Measurements from ENCODE around the gene TGFBR3L.
"Not testable (repeated sequence)": the region's sequence is repeated elsewhere in the genome, so short reads cannot be mapped to it uniquely, and the experiment has no call there.

TGFBR3L gene

GRCh38 chr19:7877249-7877836, 37.3 kb upstream of the TGFBR3L start:
- H3K4me3 ChIP-seq (ENCODE audit: low read length), result no peak overlapping the region
- no peak for DNase-seq (ENCODE audit: low read depth, low spot score)

GRCh38 chr19:7879111-7879807, 35.4 kb upstream of the TGFBR3L start:
- H3K4me3 ChIP-seq (ENCODE audit: low read length), result no peak overlapping the region
- DNase-seq (ENCODE audit: low read depth, low spot score), result no peak

GRCh38 chr19:7879836-7880235, 34.8 kb upstream of the TGFBR3L start:
- DNase-seq (ENCODE audit: low read depth, low spot score), result no peak
- no peak overlapping the region for H3K4me3 ChIP-seq (ENCODE audit: low read length)

- no peak overlapping the region for H3K4me3 ChIP-seq (ENCODE audit: low read length)
- no peak for DNase-seq (ENCODE audit: low read depth, low spot score)
Measured at GRCh38 chr19:7881910-7882309, 32.7 kb upstream of the TGFBR3L start.

- DNase-seq (ENCODE audit: low read depth, low spot score), result no peak
- H3K4me3 ChIP-seq (ENCODE audit: low read length), result no peak overlapping the region
Measured at GRCh38 chr19:7883105-7883504, 31.5 kb upstream of the TGFBR3L start.

- DNase-seq (ENCODE audit: low read depth, low spot score), result no peak
- no peak overlapping the region for H3K4me3 ChIP-seq (ENCODE audit: low read length)
Measured at GRCh38 chr19:7883796-7884570, 30.6 kb upstream of the TGFBR3L start.

GRCh38 chr19:7885818-7886217, 28.8 kb upstream of the TGFBR3L start:
- DNase-seq (ENCODE audit: low read depth, low spot score), result no peak
- H3K4me3 ChIP-seq (ENCODE audit: low read length), result no peak overlapping the region

GRCh38 chr19:7887408-7888144, 27.1 kb upstream of the TGFBR3L start:
- DNase-seq (ENCODE audit: low read depth, low spot score), result no peak
- H3K4me3 ChIP-seq (ENCODE audit: low read length), result peak overlapping the region; percentile 50; the same call in 1 of the 2 replicates

- no peak for DNase-seq (ENCODE audit: low read depth, low spot score)
- peak within 1 kb of the TSS; percentile 50 for H3K4me3 ChIP-seq (ENCODE audit: low read length)
Measured at GRCh38 chr19:7888145-7888825, 26.3 kb upstream of the TGFBR3L start, which contains the start of gene LRRC8E. Gene LRRC8E, plus strand, starts transcription at chr19:7888510. Its CDS starts 7,094 bp downstream, at chr19:7895604.

GRCh38 chr19:7888826-7889217, 25.8 kb upstream of the TGFBR3L start:
- H3K4me3 ChIP-seq (ENCODE audit: low read length), result peak overlapping the region; percentile 50
- no peak for DNase-seq (ENCODE audit: low read depth, low spot score)

- DNase-seq (ENCODE audit: low read depth, low spot score); H3K4me3 ChIP-seq (ENCODE audit: low read length): not testable (repeated sequence)
Measured at GRCh38 chr19:7893362-7894101, 21.1 kb upstream of the TGFBR3L start.

- no peak overlapping the region for H3K4me3 ChIP-seq (ENCODE audit: low read length)
- DNase-seq (ENCODE audit: low read depth, low spot score), result no peak
Measured at GRCh38 chr19:7894612-7895309, 19.9 kb upstream of the TGFBR3L start.

GRCh38 chr19:7895565-7895964, 19.1 kb upstream of the TGFBR3L start:
- DNase-seq (ENCODE audit: low read depth, low spot score), result no peak
- H3K4me3 ChIP-seq (ENCODE audit: low read length), result no peak overlapping the region

- no peak overlapping the region for H3K4me3 ChIP-seq (ENCODE audit: low read length)
- DNase-seq (ENCODE audit: low read depth, low spot score), result no peak
Measured at GRCh38 chr19:7897292-7897691, 17.3 kb upstream of the TGFBR3L start.

- no peak overlapping the region for H3K4me3 ChIP-seq (ENCODE audit: low read length)
- no peak for DNase-seq (ENCODE audit: low read depth, low spot score)
Measured at GRCh38 chr19:7898967-7899366, 15.7 kb upstream of the TGFBR3L start.

GRCh38 chr19:7899751-7900378, 14.8 kb upstream of the TGFBR3L start:
- no peak overlapping the region for H3K4me3 ChIP-seq (ENCODE audit: low read length)
- DNase-seq (ENCODE audit: low read depth, low spot score), result no peak

GRCh38 chr19:7900401-7900870, 14.2 kb upstream of the TGFBR3L start:
- H3K4me3 ChIP-seq (ENCODE audit: low read length), result no peak overlapping the region
- no peak for DNase-seq (ENCODE audit: low read depth, low spot score)

Measured in Jurkat, Clone E6-1 (cell line).